Spleen (tissue), 11 donors: ENCODE data around the gene TTLL11. TPM values are rescaled to one million over a fixed set of nuclear protein-coding genes. Genes with fewer than 3 reads are reported as not detected.

ENCODE experiments used
- DNase-seq: peaks from one replicate; pipeline ENCODE4 v3.0.0-alpha.2; 2020
- H3K27ac ChIP-seq, 8 donors: fragments of 200-600 bp; sonication (generic) in 7 of 8; 1 replicate in 4 of 8; 2 replicates in 4 of 8; pipeline versions ENCODE4 v1.5.0 to v1.8.0; 2016 to 2021; ENCODE audit warnings: inconsistent platforms in 4 of 8, mild to moderate bottlenecking in 4 of 8, moderate library complexity in 1 of 8
- H3K27me3 ChIP-seq, 7 donors: fragments of 200-600 bp; sonication (generic) in 6 of 7; replicated peaks in 1 of 7; 1 replicate in 4 of 7; 2 replicates in 3 of 7; pipeline versions ENCODE4 v1.5.0 to v1.8.0; 2016 to 2021; ENCODE audit warnings: inconsistent platforms in 3 of 7, mild to moderate bottlenecking in 1 of 7
- H3K36me3 ChIP-seq, 6 donors: fragments of 200-600 bp; sonication (generic) in 5 of 6; 1 replicate in 4 of 6; 2 replicates in 2 of 6; pipeline versions ENCODE4 v1.5.0 to v1.8.0; 2016 to 2021; ENCODE audit warnings: inconsistent platforms in 2 of 6
- H3K4me1 ChIP-seq, 6 donors: fragments of 200-600 bp; sonication (generic) in 5 of 6; 1 replicate in 3 of 6; 2 replicates in 3 of 6; pipeline versions ENCODE4 v1.5.0 to v1.8.0; 2016 to 2021; ENCODE audit warnings: inconsistent platforms in 3 of 6
- H3K4me3 ChIP-seq, 8 donors: fragments of 200-600 bp; sonication (generic) in 7 of 8; 1 replicate in 4 of 8; 2 replicates in 4 of 8; pipeline versions ENCODE4 v1.5.0 to v1.8.0; 2016 to 2021; ENCODE audit warnings: inconsistent platforms in 4 of 8, mild to moderate bottlenecking in 4 of 8, moderate library complexity in 2 of 8
- H3K9me3 ChIP-seq, 8 donors: fragments of 200-600 bp; sonication (generic) in 7 of 8; 1 replicate in 4 of 8; 2 replicates in 4 of 8; pipeline versions ENCODE4 v1.5.0 to v1.8.0; 2016 to 2021; ENCODE audit warnings: inconsistent platforms in 4 of 8
- POLR2A ChIP-seq, 3 donors: fragments of 450-650 bp; IDR thresholded peaks; one replicate each; pipeline ENCODE4 v1.5.1; 2017; ENCODE audit warnings: antibody characterized with exemption in 3 of 3, mild to moderate bottlenecking in 1 of 3
- POLR2AphosphoS5 ChIP-seq, 3 donors: sonication (generic); formaldehyde crosslinking; IDR thresholded peaks; one replicate each; pipeline ENCODE4 v1.5.1; 2017; ENCODE audit warnings: antibody characterized with exemption in 3 of 3
- WGBS, 5 donors: extraction: QIAGEN DNeasy Blood & Tissue Kit in 3 of 5; methylation state at CpG; one replicate each; pipeline versions ENCODE4 v1.1.5 to v1.1.7; 2013 to 2018; 5-methylcytosine and 5-hydroxymethylcytosine counted together
- intact Hi-C: fragments of 100-400 bp; cut with DNase I; formaldehyde crosslinking; loops from one replicate; pipeline ENCODE4 v1.15.0; 2023; ENCODE audit warnings: low total_unique reads
- polyA plus RNA-seq, 3 donors: library from polyadenylated mRNA; stranded (reverse); fragments of 200-250 nt; gene quantifications; one replicate each; pipeline ENCODE4 v1.2.1, GENCODE V29; 2013
- total RNA-seq, 7 donors: library from RNA; depleted of rRNA in 3 of 7; stranded (reverse); fragments of >200 nt in 3 of 7; fragmentation: NEBNext Ultra II Directional in 4 of 7; extraction: Animal tissue kit (Norgen Biotek cat#: 25700) in 4 of 7; gene quantifications; one replicate each; pipeline versions ENCODE4 v1.1.0 to v1.2.1, GENCODE V29; 2016 to 2021
- TF ChIP-seq, protein P1 (sequence below), 11 experiments: fragments of 200-600 bp in 7 of 11; fragments of 450-650 bp in 4 of 11; sonication (generic) in 4 of 11; IDR thresholded peaks in 8 of 11; conservative IDR thresholded peaks in 3 of 11; 1 replicate in 7 of 11; 2 replicates in 4 of 11; pipeline versions ENCODE4 v1.4.0 to v1.8.0; 2016 to 2021; ENCODE audit warnings: antibody characterized with exemption in 11 of 11, inconsistent platforms in 4 of 11, mild to moderate bottlenecking in 1 of 11
- donor health status: healthy with polysubstance abuse.
- donor health status: DM: no; HTN: no; CAD: no; lungs with moderate emphysema.
- donor health status: DM: no; HTN: no; CAD: no.
- donor health status: Bipolar disorder and iron deficiency.
- donor health status: healthy.
- donor health status: DM: no; HTN: no; CAD: no.
- donor health status: DM: yes; HTN: yes; CAD: no.

The TTLL11 gene
- total and polyA plus RNA-seq, 10 donors = 1.6 to 12.8 (median 7.3) TPM

- DNase-seq = no peak
- Histone ChIP-seq H3K9me3 (no peaks in the 10 kb centered on the region), H3K27ac (no peak overlapping the region), H3K27me3 (no peaks in the 10 kb centered on the region), H3K36me3 (peaks cover 0 to 25% (median 11%) of the 10 kb centered on the region in 6 donors), H3K4me1 (peaks cover 0 to 19% (median 7%) of the 10 kb centered on the region in 6 donors), H3K4me3 (no peak overlapping the region)
- WGBS, 5 donors = 79 to 90% (median 84%) methylated on average over 10 of the region's 10 CpGs
- no peak for TF ChIP-seq POLR2A (IDR thresholded peaks at IDR 0.05)
- TF ChIP-seq, protein P1, sequence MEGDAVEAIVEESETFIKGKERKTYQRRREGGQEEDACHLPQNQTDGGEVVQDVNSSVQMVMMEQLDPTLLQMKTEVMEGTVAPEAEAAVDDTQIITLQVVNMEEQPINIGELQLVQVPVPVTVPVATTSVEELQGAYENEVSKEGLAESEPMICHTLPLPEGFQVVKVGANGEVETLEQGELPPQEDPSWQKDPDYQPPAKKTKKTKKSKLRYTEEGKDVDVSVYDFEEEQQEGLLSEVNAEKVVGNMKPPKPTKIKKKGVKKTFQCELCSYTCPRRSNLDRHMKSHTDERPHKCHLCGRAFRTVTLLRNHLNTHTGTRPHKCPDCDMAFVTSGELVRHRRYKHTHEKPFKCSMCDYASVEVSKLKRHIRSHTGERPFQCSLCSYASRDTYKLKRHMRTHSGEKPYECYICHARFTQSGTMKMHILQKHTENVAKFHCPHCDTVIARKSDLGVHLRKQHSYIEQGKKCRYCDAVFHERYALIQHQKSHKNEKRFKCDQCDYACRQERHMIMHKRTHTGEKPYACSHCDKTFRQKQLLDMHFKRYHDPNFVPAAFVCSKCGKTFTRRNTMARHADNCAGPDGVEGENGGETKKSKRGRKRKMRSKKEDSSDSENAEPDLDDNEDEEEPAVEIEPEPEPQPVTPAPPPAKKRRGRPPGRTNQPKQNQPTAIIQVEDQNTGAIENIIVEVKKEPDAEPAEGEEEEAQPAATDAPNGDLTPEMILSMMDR (IDR thresholded peaks at IDR 0.05 in 8 of 11, conservative IDR thresholded peaks at IDR 0.05 in 3 of 11) = no peak
- no peak for TF ChIP-seq POLR2AphosphoS5 (IDR thresholded peaks at IDR 0.05)
- intact Hi-C loops = no loop called here
These were observed 45.6 kb upstream of the TTLL11 start for GRCh38 chr9:122138560-122139268.

GRCh38 chr9:122135529-122135859 lies 42.4 kb upstream of the TTLL11 start:
- WGBS, 5 donors = 83 to 94% (median 91%) methylated on average over 7 of the region's 7 CpGs
- Histone ChIP-seq H3K27ac (no peak overlapping the region), H3K36me3 (no peaks in the 10 kb centered on the region), H3K4me3 (no peak overlapping the region), H3K4me1 (peaks cover 0 to 29% (median 11%) of the 10 kb centered on the region in 6 donors), H3K9me3 (no peaks in the 10 kb centered on the region), H3K27me3 (peaks cover 0 to 8% (median 0%) of the 10 kb centered on the region in 7 donors)
- intact Hi-C loops = no loop called here
- TF ChIP-seq, protein P1 (IDR thresholded peaks at IDR 0.05 in 8 of 11, conservative IDR thresholded peaks at IDR 0.05 in 3 of 11) = no peak
- TF ChIP-seq POLR2A (IDR thresholded peaks at IDR 0.05) (no peak), POLR2AphosphoS5 (IDR thresholded peaks at IDR 0.05) (no peak)
- no peak for DNase-seq

- Histone ChIP-seq H3K4me1 (peaks cover 0 to 29% (median 11%) of the 10 kb centered on the region in 6 donors), H3K9me3 (no peaks in the 10 kb centered on the region), H3K27ac (no peak overlapping the region), H3K4me3 (no peak overlapping the region), H3K36me3 (no peaks in the 10 kb centered on the region), H3K27me3 (peaks cover 0 to 8% (median 0%) of the 10 kb centered on the region in 7 donors)
- intact Hi-C loops = no loop called here
- 66 to 78% (median 71%) methylated on average over 9 to 12 of the region's 12 CpGs for WGBS, 5 donors
- TF ChIP-seq, protein P1 (IDR thresholded peaks at IDR 0.05 in 8 of 11, conservative IDR thresholded peaks at IDR 0.05 in 3 of 11) = no peak
- TF ChIP-seq POLR2A (IDR thresholded peaks at IDR 0.05) (no peak), POLR2AphosphoS5 (IDR thresholded peaks at IDR 0.05) (no peak)
- no peak for DNase-seq
These were observed 41.9 kb upstream of the TTLL11 start for GRCh38 chr9:122134822-122135528.

GRCh38 chr9:122133984-122134535 lies 41.0 kb upstream of the TTLL11 start:
- Histone ChIP-seq H3K4me3 (no peak overlapping the region), H3K4me1 (peaks cover 0 to 31% (median 11%) of the 10 kb centered on the region in 6 donors), H3K9me3 (no peaks in the 10 kb centered on the region), H3K36me3 (no peaks in the 10 kb centered on the region), H3K27ac (peak overlapping the region in 1 of 8 donors; percentile 41), H3K27me3 (peaks cover 0 to 8% (median 0%) of the 10 kb centered on the region in 7 donors)
- 70 to 81% (median 77%) methylated on average over 17 of the region's 17 CpGs for WGBS, 5 donors
- intact Hi-C loops = no loop called here
- DNase-seq = no peak
- TF ChIP-seq POLR2AphosphoS5 (IDR thresholded peaks at IDR 0.05) (no peak), POLR2A (IDR thresholded peaks at IDR 0.05) (no peak)
- TF ChIP-seq, protein P1 (IDR thresholded peaks at IDR 0.05 in 8 of 11, conservative IDR thresholded peaks at IDR 0.05 in 3 of 11) = no peak
